ENCODE measurements around the gene EGF.

EGF gene

GRCh38 chr4:109962401-109962800, 49.7 kb downstream of the EGF start:
- no peak for DNase-seq (ENCODE audit: low read depth)

GRCh38 chr4:109966891-109967481, 54.3 kb downstream of the EGF start:
- DNase-seq (ENCODE audit: low read depth), result no peak

GRCh38 chr4:109967798-109968520, 55.3 kb downstream of the EGF start:
- no peak for DNase-seq (ENCODE audit: low read depth)

GRCh38 chr4:109969087-109969486, 56.4 kb downstream of the EGF start:
- no peak for DNase-seq (ENCODE audit: low read depth)

GRCh38 chr4:109969919-109970318, 57.2 kb downstream of the EGF start:
- no peak for DNase-seq (ENCODE audit: low read depth)

- no peak for DNase-seq (ENCODE audit: low read depth)
These were observed 60.3 kb downstream of the EGF start for GRCh38 chr4:109972786-109973528.

GRCh38 chr4:109973529-109973905, 60.8 kb downstream of the EGF start:
- DNase-seq (ENCODE audit: low read depth), result no peak

GRCh38 chr4:109976189-109976588, 63.5 kb downstream of the EGF start:
- DNase-seq (ENCODE audit: low read depth), result no peak

GRCh38 chr4:109977854-109978501, 65.3 kb downstream of the EGF start:
- no peak for DNase-seq (ENCODE audit: low read depth)

- no peak for DNase-seq (ENCODE audit: low read depth)
These were observed 66.2 kb downstream of the EGF start for GRCh38 chr4:109978704-109979454.

GRCh38 chr4:109979920-109980717, 67.4 kb downstream of the EGF start:
- DNase-seq (ENCODE audit: low read depth), result peak; percentile 69

GRCh38 chr4:109981936-109982335, 69.3 kb downstream of the EGF start:
- no peak for DNase-seq (ENCODE audit: low read depth)

GRCh38 chr4:109982521-109982920, 69.8 kb downstream of the EGF start:
- no peak for DNase-seq (ENCODE audit: low read depth)

- peak; percentile 49 for DNase-seq (ENCODE audit: low read depth)
These were observed 73.6 kb downstream of the EGF start for GRCh38 chr4:109985993-109986974.

GRCh38 chr4:109989044-109989443, 76.4 kb downstream of the EGF start:
- no peak for DNase-seq (ENCODE audit: low read depth)

- DNase-seq (ENCODE audit: low read depth), result no peak
These were observed 76.9 kb downstream of the EGF start for GRCh38 chr4:109989618-109990017.

GRCh38 chr4:109990261-109991257, 77.9 kb downstream of the EGF start:
- no peak for DNase-seq (ENCODE audit: low read depth)

- DNase-seq (ENCODE audit: low read depth), result no peak
These were observed 80.4 kb downstream of the EGF start for GRCh38 chr4:109993116-109993515.

GRCh38 chr4:109994415-109994827, 81.7 kb downstream of the EGF start:
- DNase-seq (ENCODE audit: low read depth), result no peak
